Activated CD4-positive, alpha-beta memory T cell treated with anti-CD3 and anti-CD28 coated beads for 36 hours (primary cell): ENCODE results near the gene IMP3. TPM values are rescaled to one million over a fixed set of nuclear protein-coding genes. Genes with fewer than 3 reads are reported as not detected.
"Not testable (repeated sequence)": the region's sequence is repeated elsewhere in the genome, so short reads cannot be mapped to it uniquely, and the experiment has no call there.

ENCODE experiments used
- CTCF ChIA-PET: fragments of 350-600 bp; sonication (Branson Sonifier 250); formaldehyde crosslinking; loops from one replicate; lab custom pipeline; 2021; ENCODE audit warnings: antibody characterized with exemption, inconsistent platforms; lab: Charles Lee
- POLR2A ChIA-PET: fragments of 350-600 bp; sonication (Branson Sonifier 250); formaldehyde crosslinking; loops from one replicate; lab custom pipeline; 2021; ENCODE audit warnings: antibody characterized with exemption; lab: Charles Lee
- DNase-seq: peaks from one replicate; pipeline ENCODE4 v3.0.0-alpha.2; 2020
- H3K27ac Mint-ChIP-seq: one replicate; pipeline ENCODE4 v1.8.0; 2021; ENCODE audit warnings: mixed read lengths
- H3K27me3 Mint-ChIP-seq: one replicate; pipeline ENCODE4 v1.8.0; 2021; ENCODE audit warnings: mixed read lengths
- H3K36me3 Mint-ChIP-seq: one replicate; pipeline ENCODE4 v1.8.0; 2021; ENCODE audit warnings: mixed read lengths
- H3K4me1 Mint-ChIP-seq: one replicate; pipeline ENCODE4 v1.8.0; 2021; ENCODE audit warnings: low read depth, mixed read lengths
- H3K4me3 Mint-ChIP-seq: one replicate; pipeline ENCODE4 v1.8.0; 2021; ENCODE audit warnings: mild to moderate bottlenecking, mixed read lengths
- H3K9me3 Mint-ChIP-seq: one replicate; pipeline ENCODE4 v1.8.0; 2021; ENCODE audit warnings: mixed read lengths
- intact Hi-C: fragments of 100-400 bp; cut with micrococcal nuclease; formaldehyde crosslinking; loops from one replicate; pipeline ENCODE4 v1.15.1; 2023
- total RNA-seq, 2 experiments: library from RNA; stranded (reverse); gene quantifications; one replicate each; pipeline ENCODE4 v1.2.3, GENCODE V29; 2021

The IMP3 gene
- total RNA-seq, 2 experiments from 2014 or later: 71.7 to 72.4 TPM

DNA sequence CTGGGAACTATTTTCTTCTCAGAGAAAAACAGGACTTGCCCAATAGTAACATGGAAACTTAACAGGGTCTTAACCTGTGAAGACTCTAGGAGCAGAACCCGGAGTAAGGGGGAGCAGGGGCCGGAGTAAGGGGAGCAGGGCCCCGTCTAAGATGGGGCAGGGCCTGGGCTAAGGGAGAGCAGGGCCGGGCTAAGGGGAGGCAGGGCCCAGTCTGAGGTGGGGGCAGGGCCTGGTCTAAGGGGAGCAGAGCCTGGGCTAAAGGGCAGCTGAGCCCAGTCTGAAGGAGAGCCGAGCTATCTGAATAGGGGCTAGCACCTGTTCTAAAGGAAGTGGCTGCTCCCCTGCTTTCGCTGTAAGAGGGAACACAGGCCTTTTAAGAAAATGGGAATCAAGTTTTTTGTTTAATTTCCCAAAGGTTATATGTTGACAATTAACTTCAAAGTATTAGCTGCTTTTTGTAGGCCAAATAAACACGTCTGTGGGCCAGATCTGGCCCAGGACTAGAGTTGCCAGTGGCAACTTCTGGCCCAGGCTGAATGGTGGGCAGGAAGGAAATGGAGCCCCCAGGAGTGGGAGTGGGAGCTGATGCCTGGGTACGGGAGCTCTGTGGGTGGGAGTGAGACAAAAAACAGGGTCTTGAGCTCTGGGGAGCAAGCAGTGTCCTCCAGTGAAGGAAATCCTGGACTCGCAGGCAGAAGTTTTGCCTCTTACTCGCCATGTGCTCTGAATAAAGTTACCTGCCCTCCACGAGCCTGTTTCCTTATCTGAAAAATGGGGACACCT is 40.2 kb upstream of the IMP3 start:
- ChIA-PET CTCF (interaction anchor here (0.5 to 6.7 kb wide), 5 partner anchors 33 to 313 kb away, joined by 3 to 45 read pairs (median 4); partner anchors contain the start of genes MAN2C1 and SNX33), POLR2A (no interaction called here)
- Mint-ChIP-seq H3K36me3 (no peaks in the 10 kb centered on the region), H3K4me3 (no peak overlapping the region), H3K27me3 (no peaks in the 10 kb centered on the region), H3K27ac (no peak overlapping the region), H3K9me3 (no peaks in the 10 kb centered on the region), H3K4me1 (no peaks in the 10 kb centered on the region)
- no peak for DNase-seq
- intact Hi-C loops: no loop called here

DNA sequence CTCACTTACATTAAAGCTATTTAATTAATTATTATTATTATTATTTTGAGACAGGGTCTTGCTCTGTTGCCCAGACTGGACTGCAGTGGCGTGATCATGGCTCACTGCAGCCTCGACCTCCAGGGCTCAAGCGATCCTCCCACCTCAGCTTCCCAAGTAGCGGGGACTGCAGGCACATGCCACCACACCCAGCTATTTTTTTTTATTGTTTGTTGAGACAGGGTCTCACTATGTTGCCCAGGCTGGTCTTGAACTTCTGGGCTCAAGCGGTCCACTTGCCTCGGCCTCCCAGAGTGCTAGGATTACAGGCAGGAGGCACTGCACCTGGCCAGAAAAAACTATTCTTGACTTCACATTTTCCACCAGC is 38.3 kb upstream of the IMP3 start:
- H3K4me3 Mint-ChIP-seq, H3K36me3 Mint-ChIP-seq, intact Hi-C loops, H3K27me3 Mint-ChIP-seq, H3K27ac Mint-ChIP-seq, H3K4me1 Mint-ChIP-seq, DNase-seq, POLR2A ChIA-PET, H3K9me3 Mint-ChIP-seq: not testable (repeated sequence)
- CTCF ChIA-PET: interaction anchor here (1.3 to 2.2 kb wide), 3 partner anchors 31 to 311 kb away, joined by 3 to 10 read pairs (median 5); partner anchors contain the start of gene SNX33

DNA sequence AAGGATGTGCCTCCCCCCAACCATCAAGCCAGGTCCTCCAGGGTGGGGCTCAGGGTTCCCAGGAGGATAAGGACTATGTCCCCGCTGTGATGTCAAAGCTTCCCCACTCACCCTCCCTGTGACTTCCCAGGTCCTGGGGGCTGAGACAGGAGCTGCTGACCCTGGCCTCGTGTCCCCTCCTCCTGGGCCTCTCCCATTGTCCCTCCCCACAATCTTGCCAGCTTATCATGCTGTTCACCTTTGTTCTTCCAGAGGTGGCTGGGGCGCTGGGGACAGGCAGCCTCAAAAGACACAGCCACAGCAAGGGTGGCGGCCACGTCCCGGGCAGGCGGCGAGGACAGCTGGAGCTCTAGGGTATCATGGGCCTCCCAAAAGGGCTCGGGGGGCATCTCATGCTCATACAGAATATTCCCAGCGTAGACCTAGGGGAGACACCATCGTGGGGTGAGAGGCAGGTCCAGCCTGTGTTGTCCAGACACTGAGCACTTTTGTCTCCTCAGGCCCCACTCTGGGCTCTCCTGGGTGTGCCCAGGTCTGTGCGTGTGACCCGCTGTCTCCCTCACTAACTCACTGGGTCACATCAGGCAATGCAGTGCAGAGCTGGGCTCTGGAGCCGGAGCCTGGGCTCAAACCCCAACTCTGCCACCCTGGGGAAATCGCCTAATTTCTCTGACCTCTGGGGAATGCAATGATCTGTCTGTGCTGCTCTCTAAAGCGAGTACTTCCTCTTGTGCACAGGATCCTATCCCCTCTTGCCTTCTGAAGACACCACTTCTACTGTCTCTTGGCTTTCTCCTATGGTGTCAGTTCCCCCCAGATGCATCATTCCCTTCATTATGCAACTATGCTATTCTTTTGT is 37.7 kb upstream of the IMP3 start:
- Mint-ChIP-seq H3K27ac (no peak overlapping the region), H3K4me1 (no peaks in the 10 kb centered on the region), H3K27me3 (no peaks in the 10 kb centered on the region), H3K9me3 (no peaks in the 10 kb centered on the region), H3K4me3 (no peak overlapping the region), H3K36me3 (no peaks in the 10 kb centered on the region)
- intact Hi-C loops: no loop called here
- DNase-seq: no peak
- CTCF ChIA-PET: interaction anchor here (1.7 to 2.2 kb wide), 2 partner anchors 31 to 310 kb away, joined by 5 to 10 read pairs; partner anchors contain the start of gene SNX33
- POLR2A ChIA-PET: no interaction called here

DNA sequence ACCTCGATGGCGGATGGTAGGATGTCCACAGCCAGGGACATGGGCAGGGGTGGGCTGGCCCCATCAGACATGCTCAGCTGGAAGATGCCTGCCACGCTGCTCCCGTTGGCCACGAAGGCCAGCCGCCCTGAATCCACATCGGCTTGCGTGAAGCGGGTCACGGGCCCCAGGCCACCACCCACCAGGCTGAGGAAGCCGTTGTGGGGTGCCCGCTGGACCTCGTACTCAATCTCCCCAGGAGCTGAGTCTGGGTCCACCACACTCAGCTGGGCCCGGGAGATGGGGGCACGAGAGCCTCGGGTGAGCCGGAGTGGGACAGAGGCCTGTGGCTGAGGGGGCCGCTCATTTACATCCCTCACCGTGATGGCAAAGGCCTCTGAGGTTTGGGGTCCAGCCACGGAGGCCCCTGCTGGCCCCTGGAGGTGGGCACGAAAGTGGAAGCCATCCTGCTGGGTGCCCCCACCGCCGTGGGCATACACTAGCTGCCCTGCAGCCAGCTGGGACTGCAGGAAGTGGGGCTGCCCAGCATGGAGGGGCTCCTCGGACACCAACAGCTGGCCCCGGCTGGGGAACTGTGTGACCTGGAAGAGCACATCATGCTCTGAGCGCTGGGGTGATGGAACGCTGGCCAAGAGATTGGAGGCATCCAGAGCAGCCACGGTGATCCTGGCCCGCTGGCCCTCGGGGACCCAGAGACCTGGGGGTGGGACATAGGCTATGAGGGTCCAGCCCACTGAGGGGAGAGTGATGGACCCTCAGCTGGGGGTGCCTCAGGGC is 36.9 kb upstream of the IMP3 start:
- Mint-ChIP-seq H3K4me3 (no peak overlapping the region), H3K27ac (no peak overlapping the region), H3K36me3 (no peaks in the 10 kb centered on the region), H3K9me3 (no peaks in the 10 kb centered on the region), H3K4me1 (no peaks in the 10 kb centered on the region), H3K27me3 (no peaks in the 10 kb centered on the region)
- POLR2A ChIA-PET: no interaction called here
- CTCF ChIA-PET: no interaction called here
- intact Hi-C loops: no loop called here
- no peak for DNase-seq

DNA sequence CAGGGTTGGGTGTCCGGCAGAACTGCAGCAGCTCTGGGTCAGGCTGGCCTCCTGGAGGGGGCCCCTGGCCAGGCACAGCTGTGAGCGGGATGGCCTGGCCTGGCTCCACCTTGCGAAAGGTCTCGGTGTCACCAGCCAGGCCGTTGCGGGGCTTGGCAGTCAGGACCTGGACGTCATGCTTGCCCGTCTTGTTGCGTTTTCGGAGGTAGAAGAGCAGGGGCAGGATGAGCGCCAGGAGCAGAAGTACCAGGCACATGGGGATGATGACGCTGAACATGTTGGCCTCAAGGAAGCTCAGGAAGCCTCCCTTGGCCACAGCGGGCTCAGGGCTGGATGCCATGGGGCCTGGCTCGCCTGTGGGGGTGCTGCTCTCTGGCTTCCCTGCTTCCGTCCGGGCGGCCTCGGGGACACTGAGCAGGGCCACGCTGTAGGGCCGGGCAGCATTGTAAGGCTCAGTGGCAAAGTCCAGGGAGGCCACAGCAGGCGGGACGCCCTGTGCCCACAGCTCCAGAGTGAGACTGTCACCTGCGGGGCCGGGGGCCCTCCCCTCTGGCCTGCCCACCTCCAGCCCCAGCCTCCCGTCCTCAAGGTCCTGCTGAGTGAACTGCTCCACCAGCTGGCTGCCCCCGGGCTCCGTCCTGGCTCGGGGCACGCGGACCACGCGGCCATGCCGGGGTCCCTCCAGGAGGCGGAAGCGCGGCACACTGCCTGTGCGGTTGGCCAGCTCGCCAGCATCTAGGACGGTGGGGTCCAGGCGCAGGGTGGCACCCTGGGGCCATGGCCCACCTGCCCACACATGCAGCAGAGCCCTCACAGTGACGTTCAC is 35.8 kb upstream of the IMP3 start:
- no peak for DNase-seq
- Mint-ChIP-seq H3K9me3 (no peaks in the 10 kb centered on the region), H3K27me3 (no peaks in the 10 kb centered on the region), H3K4me3 (no peak overlapping the region), H3K4me1 (no peaks in the 10 kb centered on the region), H3K36me3 (no peaks in the 10 kb centered on the region), H3K27ac (no peak overlapping the region)
- POLR2A ChIA-PET: interaction anchor here (0.5 kb wide), 1 partner anchor 205 kb away, joined by 3 read pairs; no protein-coding TSS in a partner anchor
- CTCF ChIA-PET: interaction anchor here (1.1 to 1.5 kb wide), 2 partner anchors 8 to 37 kb away, joined by 3 to 4 read pairs; no protein-coding TSS in a partner anchor
- intact Hi-C loops: no loop called here

DNA sequence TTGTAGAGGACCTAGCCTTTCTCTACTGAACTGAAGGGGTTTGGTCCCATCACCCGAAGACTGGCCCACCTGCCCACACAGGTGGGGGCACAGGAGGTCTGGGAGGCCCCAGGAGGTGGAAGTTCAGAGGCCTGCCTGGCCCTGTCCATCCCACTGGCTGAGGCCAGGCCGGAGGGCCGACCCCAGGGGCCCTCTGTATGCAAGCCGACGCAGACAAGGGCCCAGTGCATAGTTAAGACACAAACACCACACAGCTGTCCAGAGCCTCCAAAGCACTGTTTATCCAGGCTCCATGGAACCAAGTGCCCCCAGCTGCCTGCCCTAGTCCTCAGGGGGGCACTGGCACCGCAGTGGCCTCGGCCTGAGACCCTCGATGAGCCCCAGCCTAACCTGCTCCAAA is 34.3 kb upstream of the IMP3 start:
- POLR2A ChIA-PET: no interaction called here
- H3K36me3 Mint-ChIP-seq: no peaks in the 10 kb centered on the region

DNA sequence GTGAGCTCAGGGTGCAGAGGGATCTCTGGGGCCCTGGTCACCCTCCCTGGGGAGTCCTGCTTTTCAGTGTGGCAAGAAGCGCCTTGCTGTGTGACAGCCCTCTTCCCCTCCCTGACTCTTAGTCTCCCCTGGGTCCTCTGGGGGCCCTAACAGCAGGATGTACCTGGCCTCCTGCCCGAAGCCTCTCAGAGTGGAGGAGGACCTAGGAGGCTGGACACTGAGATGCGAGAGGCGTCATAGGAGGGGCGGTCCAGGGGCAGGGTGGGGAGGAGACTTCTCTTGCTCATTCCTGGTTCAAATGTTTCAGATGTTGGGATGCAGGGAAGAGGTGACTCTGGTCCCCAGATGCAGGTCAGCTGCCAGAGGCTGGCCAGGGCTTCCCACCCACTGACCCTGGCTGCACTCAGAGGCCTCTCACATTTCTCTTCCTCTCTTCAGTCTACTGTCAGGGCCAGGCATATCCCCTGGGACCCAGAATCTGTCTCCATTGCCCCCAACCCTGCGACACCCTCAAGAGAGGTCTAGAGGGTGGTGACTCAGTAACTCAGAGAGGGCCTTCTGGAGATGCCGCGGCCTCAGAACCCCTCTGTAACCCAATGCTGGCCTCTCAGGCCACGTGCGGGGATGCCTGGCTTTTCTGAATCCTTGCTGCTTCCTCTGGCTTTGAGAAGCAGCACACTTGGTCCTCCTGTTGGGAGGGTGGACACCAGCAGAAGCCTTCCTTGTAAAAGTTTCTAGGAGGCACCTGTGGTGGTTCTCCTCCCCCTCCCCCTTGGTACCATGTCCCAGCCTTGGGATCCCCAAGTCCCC is 33.6 kb upstream of the IMP3 start:
- CTCF ChIA-PET: interaction anchor here (1.0 kb wide), 1 partner anchor 26 kb away, joined by 3 read pairs; the partner anchor contains the start of gene SNX33
- Mint-ChIP-seq H3K27me3 (no peaks in the 10 kb centered on the region), H3K4me3 (no peak overlapping the region), H3K4me1 (no peaks in the 10 kb centered on the region), H3K27ac (no peak overlapping the region), H3K9me3 (no peaks in the 10 kb centered on the region), H3K36me3 (no peaks in the 10 kb centered on the region)
- intact Hi-C loops: no loop called here
- POLR2A ChIA-PET: no interaction called here
- no peak for DNase-seq

More for the DNA sequence above, 34.3 kb upstream of the IMP3 start:
- no peak overlapping the region for H3K27ac Mint-ChIP-seq
- H3K4me3 Mint-ChIP-seq: no peak overlapping the region
- intact Hi-C loops: no loop called here
- CTCF ChIA-PET: no interaction called here
- no peaks in the 10 kb centered on the region for H3K9me3 Mint-ChIP-seq
- no peak for DNase-seq
- no peaks in the 10 kb centered on the region for H3K27me3 Mint-ChIP-seq
- no peaks in the 10 kb centered on the region for H3K4me1 Mint-ChIP-seq

DNA sequence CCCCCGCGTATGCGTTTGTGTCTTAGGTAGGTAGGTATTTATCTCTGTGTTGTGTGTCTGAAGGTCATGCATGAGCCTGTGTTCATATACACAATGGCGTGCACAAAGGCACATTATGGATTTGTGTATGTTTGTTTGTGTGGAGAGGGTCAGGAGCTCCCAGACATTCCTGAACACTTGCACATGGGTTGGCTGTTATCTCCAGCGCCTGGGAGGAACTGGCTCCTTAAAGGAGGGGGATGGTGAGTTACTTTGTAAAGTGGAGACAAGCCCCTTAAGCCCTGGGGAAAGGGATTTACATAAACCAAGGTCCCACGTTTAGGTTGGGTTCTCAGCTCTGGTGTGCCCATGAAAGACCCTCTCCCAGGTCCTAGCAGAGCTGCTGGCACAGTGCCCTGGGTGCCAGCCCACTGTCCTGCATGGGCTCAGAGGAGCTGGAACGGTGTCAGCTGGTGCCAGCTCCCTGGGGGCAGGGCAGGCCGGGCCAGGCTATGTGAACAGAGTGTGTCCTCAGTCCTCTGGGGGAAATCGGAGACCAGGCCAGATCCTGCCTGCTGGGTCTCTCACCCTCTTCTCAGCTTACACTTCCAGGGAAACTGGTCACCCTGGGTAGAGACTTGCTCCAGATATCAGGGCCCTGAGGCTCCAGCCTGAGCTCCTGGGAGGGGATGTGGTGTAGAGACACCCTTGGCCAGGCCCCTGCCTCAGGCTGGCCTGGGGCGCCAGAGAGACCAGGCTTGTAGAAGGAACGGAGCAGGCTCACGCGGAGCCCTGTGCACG is 32.8 kb upstream of the IMP3 start:
- Mint-ChIP-seq H3K27me3 (no peaks in the 10 kb centered on the region), H3K36me3 (no peaks in the 10 kb centered on the region), H3K4me1 (no peaks in the 10 kb centered on the region), H3K27ac (no peak overlapping the region), H3K9me3 (no peaks in the 10 kb centered on the region), H3K4me3 (no peak overlapping the region)
- no peak for DNase-seq
- intact Hi-C loops: no loop called here
- CTCF ChIA-PET: interaction anchor here (1.0 kb wide), 1 partner anchor 25 kb away, joined by 3 read pairs; the partner anchor contains the start of gene SNX33
- POLR2A ChIA-PET: no interaction called here

DNA sequence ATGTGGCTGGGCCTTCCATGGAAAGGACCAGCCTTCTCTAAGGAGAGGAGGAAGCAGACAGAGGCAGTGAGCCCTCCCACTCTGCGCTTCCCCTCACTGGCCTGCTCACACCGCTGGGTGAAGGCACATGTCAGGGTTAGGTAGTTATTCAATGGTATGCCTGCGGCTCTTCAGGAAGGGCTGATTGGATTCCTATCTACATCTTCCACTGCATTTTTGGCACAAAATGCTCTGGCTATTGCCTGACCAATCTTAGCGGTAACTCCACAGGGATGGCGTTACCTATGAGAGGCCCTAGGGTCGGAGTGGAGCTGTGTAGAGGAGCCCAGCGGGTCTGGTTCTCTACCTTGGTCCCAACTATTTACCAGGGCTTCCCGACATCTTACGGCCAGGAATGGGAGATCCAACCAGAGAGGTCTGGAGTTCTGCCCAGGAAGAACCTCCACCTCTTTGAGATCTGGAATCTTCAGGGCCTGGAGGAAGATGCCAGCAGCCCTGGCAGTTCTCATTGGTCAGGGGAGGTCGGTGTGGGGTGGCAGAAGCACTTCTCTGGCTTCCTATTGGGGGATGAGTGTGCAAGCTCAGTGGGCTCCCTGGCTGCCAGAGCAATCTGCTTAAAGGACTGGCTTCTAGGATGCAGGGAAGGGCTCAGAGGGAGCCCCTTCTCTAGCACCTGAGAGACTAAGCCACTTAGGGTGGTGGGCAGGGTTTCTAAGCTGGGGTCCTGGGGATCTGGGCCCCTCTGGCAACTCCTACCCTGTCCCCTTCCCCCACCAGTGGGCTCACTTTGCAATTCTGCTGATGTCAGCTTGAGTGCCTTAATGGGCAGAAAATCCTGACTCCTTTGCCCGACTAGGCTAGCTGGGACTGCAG is 31.9 kb upstream of the IMP3 start:
- Mint-ChIP-seq H3K27ac (no peak overlapping the region), H3K27me3 (no peaks in the 10 kb centered on the region), H3K4me1 (no peaks in the 10 kb centered on the region), H3K4me3 (no peak overlapping the region), H3K9me3 (no peaks in the 10 kb centered on the region), H3K36me3 (no peaks in the 10 kb centered on the region)
- intact Hi-C loops: no loop called here
- ChIA-PET CTCF (interaction anchor here (0.6 to 1.0 kb wide), 2 partner anchors 24 to 356 kb away, joined by 3 read pairs; partner anchors contain the start of gene SNX33), POLR2A (no interaction called here)
- DNase-seq: no peak
